ENCODE data around the gene CALB2. TPM values are rescaled to one million over a fixed set of nuclear protein-coding genes. Genes with fewer than 3 reads are reported as not detected.
"Not testable (repeated sequence)": the region's sequence is repeated elsewhere in the genome, so short reads cannot be mapped to it uniquely, and the experiment has no call there.

The CALB2 gene
- total RNA-seq, 1 donor from 2014 or later: 0.31 TPM

DNA sequence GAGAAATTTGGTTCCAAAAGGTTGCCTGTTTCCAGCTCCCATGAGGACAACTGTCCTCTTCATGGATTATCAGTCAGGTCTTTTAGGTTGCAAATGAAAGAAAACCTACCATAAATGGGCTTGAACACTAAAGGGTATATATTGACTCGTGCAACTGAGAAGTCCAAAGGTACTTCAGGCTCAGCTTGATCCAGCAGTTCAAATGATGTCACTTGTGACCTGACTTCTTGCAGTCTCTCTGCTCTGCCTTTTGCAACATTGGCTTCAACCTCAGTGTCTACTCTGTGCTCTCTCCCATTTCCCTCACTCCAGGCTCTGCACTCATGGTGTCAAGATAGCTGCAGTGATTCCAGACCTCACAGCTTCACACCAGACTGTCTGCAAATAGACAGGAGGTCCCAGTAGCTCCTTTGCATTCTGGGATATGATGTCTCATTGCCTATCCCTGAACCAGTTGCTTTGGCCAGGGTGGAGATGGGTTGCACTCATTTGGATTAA lies 5.5 kb upstream of the CALB2 start:
- DNase-seq: no peak

DNA sequence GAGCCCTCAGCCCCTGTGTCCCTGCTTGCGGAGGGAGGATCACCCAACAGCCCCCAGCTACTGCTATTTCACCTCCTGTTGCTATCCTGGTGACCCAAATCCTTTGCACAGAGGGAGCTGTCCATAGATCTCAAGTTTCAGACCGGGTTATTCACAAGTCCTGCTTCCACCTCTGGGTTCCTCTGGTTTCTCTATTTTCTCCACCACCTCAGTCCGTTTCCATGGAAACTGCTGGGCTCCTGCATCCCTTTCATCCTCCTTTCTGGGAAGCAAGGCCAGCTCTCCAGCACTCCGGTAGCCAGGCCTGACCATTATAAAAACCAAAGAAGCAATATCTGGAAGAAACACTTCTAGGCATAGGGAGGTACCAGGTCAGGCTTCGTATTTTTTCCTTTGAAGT lies 4.8 kb upstream of the CALB2 start:
- no peak for DNase-seq

DNA sequence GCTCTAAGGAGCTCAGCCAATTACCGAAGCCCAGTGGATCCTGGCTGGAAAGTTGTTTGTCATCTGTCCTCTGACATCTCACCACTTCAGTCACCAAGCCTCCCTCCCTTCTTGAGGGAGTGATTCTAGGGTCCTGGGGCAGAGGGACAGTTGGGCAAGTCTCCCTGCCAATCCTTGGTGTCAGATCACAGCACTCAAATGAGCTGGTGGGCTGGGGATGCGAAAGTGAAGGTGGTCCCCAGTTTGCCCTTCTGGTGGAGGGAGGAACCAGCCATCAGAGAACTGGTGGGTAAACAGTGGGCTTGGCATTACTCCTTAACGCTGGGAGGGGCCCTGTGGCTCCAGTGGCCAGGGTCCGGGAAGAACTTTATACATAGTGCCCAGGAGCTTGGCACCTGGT lies 4.4 kb upstream of the CALB2 start:
- no peak for DNase-seq

- DNase-seq: no peak
These were observed 2.3 kb upstream of the CALB2 start for GRCh38 chr16:71356051-71356740.

DNA sequence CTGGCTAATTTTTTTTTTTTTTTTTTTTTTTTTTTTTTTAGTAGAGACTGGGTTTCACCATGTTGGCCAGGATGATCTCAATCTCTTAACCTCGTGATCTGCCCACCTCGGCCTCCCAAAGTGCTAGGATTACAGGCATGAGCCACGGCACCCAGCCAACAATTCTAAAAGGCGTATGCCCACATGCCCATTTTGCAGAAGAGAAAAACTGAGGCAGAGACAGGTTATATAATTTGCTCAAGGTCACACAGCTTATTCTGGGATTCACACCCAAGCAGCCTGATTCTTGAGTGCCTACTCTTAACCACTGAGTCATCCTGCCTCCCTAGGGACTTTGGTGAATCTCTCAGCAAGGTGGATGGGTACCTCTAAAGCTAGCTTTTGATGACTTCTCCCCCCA lies 1.6 kb upstream of the CALB2 start:
- DNase-seq: not testable (repeated sequence)

DNA sequence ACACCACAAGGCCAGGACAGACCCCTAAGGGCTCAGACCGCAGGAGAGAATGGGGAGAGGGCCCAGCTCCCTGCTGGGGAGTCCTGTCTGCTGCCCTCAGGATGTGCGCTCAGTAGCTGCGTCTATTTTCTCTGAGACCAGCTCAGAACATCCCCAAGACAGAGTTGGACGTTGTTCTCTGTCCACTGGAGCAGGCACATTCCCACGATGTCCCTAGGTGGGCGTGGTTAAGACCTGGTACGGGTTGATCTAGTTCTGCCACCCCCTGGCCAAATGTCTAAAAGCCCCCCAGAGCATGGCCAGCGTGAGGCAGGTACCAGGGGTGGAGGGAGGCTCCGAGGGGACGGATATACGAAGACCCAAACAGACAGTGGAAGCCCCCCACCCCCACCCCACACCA lies 842 bp upstream of the CALB2 start:
- peak; percentile 11 for DNase-seq

DNA sequence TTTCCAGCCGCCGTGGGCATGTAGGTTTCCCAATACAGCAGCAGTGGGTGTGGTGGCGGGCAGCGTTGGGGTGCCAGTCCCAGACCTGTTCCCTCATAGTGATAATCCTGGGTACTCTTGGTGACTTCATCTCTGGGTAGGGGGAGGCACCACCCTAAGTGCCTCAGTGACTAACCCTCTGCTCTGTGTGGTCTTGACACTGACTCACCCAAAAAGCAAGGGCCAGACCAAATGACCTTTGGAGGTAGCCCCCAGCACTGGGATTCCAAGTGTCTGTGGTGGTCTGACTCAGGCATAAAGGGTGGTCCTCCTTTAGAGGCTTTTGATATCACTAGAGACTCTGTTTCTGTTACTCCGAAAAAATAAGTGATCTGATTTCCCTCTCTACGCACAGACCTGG lies 908 bp downstream of the CALB2 start:
- DNase-seq: no peak

DNA sequence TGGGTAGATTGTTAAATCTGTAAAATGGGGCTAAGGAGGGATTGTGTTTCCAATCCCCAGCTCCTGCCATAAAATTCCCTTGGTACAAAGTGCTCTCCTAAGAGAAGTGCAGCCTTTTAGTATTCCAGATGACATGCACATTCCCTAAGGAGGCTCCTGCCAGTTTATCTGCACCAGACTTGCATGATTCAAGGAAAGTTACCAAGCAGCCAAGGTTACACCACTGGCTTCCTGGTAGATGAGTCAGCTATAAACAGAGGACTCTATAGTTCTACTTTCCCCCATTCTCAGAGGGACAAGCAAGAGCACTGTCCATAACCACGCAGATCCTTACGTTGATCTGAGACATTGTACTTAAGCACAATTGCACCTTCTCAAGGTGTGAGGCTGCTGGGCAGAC lies 1.9 kb downstream of the CALB2 start:
- DNase-seq: no peak

GRCh38 chr16:71364133-71364681 lies 5.7 kb downstream of the CALB2 start:
- DNase-seq: no peak

DNA sequence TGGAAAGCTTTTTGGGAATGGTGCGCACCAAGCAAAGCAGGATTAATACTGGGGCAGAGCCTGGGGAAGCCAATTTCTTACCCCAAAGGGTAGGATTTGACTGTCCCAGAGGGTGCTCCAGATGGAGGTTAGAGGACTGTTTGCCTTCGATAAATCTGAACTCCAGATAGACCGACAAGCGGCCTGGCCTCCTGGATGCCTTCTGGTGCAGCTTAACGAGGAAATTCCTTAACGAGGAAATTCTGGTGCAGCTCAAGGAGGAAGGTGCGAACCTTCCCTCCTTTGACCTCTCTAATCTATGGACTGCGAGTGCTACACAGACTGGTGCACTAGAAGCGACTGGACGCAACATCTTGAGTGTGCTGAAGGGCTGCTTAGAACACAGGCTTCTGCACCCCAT lies 6.5 kb downstream of the CALB2 start:
- no peak for DNase-seq

DNA sequence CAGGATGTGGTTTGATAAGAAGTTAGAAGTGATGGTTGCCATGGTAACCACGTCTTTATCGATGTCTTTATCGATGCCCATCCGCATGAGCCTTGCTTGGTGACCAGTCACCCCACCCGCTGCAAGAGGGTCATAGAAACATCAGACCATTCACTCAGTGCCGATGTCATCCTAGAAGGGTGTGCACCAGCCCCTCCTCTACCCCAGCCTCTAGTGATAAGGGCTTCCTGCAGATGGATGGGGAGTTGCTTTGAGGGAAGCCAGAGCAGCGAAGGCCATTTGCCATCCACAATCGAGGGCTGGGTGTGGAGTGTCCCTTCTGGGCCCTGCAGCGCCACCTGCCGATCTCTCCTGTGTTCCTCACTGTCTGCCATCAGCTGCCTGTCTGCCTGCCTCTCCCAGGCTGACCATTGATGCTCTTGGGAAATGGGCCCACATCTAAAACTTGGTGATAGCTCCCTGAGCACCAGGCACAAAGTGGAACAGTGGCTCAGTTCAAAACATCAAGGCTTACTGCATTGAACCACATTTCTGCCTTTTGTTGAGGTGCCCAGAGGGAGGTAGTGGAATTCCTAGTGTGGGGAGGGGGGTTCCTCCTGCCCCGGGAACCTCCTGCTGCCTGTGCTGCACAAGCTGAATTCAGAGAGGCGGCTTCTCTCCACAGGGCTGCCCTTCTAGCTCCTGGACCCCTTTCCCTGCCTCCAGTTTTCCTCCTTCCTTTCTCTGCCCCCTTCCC lies 8.9 kb downstream of the CALB2 start:
- DNase-seq: peak; percentile 12

- DNase-seq: no peak
These were observed 10.4 kb downstream of the CALB2 start for GRCh38 chr16:71368958-71369357.

GRCh38 chr16:71369494-71369893 lies 11.0 kb downstream of the CALB2 start:
- no peak for DNase-seq

DNA sequence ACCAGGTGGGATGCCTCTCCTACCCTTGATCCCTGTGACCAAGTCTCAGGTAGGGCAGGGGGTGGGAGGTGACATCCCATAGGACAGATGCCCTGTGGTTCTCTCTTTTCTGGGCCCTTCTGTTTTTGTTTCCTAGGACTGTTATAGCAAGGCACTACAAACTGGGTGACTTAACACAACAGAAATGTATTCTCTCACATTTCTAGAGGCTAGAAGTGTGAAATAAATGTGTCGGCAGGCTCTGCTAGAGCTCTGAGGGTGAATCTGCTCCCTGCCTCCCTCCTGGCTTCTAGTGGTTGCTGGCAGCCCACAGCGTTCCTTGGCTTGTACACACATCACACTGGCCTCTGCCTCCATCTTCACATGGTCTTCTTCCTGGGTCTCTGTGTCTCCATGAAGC lies 12.7 kb downstream of the CALB2 start:
- DNase-seq: no peak

DNA sequence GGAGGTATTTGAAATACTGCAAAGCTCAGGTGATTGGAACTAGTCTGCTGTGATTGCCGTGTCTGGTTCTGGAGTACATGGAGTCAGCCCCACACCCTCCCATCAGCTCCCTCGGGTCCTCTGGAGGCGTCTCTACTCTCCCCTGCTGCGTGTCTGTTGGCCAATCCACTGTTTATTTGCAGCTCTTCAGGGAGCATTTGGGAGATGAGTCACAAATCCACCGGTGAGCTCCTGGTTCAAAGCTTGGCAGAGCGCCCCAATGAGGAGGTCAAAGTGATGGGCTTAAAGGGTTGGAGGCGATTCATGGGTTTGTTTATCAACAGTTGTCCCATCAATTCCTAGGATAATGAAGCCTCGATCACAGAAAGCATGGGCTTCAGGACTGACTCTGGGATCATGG lies 14.6 kb downstream of the CALB2 start:
- DNase-seq: no peak

DNA sequence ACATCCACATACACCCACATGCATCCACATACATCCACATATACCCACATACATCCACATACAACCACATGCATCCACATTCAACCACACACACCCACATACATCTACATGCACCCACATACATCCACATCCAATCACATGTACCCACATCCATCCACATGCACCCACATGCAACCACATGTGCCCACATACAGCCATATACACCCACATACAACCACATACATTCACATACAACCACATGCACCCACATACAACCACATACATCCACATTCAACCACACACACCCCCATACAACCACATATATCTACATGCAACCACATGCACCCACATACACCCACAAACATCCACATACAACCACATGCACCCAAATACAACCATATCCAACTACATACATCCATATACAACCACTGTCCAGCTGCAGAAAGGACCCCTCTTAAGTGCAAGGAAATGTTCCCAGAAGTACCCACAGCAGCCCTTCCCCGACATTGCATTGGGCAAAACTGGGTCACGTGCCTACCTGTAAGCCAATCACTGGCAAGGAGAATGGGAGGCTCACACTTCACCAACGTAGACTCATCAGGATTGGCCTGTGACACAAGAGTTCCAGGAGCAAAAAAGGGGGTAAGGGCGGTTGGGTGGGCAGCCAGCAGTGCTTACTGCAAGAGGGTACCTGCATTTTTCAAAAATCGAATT lies 18.1 kb downstream of the CALB2 start:
- no peak for DNase-seq

GRCh38 chr16:71379711-71380110 lies 21.2 kb downstream of the CALB2 start:
- no peak for DNase-seq

- no peak for DNase-seq
These were observed 22.3 kb downstream of the CALB2 start for GRCh38 chr16:71380831-71381230.

DNA sequence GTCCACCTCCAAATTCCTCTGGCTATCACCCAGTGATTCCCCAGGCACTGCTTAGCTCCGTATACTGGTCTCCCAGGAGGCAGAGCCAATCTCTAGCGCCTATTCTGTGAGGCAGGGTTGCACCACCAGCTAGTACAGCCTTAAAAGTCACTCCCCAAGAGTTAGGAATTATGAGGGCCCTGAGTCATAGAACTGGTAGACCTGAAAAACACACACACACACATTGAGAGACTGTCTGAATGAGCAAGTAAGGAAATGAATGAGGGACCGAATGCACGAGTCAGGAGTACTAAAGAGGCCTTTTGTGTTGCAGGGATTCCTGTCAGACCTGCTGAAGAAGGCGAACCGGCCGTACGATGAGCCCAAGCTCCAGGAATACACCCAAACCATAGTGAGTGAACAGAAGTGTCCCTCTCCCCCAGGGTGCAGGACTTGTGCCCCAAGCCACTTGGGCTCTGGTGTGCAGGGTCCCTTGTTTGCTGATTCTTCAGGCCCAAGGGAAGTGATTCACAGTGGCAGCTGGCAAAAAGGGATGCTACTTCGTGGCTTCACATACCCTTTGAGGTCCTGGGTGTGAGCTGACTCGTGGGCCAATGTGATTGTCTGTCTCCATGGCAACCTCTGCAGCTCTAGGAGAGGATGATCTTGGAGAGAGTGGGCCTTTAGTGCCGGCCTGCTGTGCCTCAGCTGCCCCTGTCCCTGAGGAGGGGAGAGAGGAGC lies 24.7 kb downstream of the CALB2 start:
- DNase-seq: no peak

- no peak for DNase-seq
These were observed 25.7 kb downstream of the CALB2 start for GRCh38 chr16:71384073-71384724.

- no peak for DNase-seq
These were observed 28.7 kb downstream of the CALB2 start for GRCh38 chr16:71387045-71387871.
